Lower leg skin (tissue), 3 donors: ENCODE results near the gene PDS5B.

Source experiments
- POLR2A ChIP-seq, 2 donors: fragments of 450-650 bp; IDR thresholded peaks; one replicate each; pipeline ENCODE4 v1.6.1; 2016 to 2017; ENCODE audit warnings: antibody characterized with exemption in 2 of 2, mild to moderate bottlenecking in 1 of 2, moderate library complexity in 1 of 2
- TF ChIP-seq, protein P1 (sequence below), 3 donors: fragments of 450-650 bp; IDR thresholded peaks; one replicate each; pipeline ENCODE4 v1.5.1; 2016; ENCODE audit warnings: antibody characterized with exemption in 3 of 3, mild to moderate bottlenecking in 3 of 3, moderate library complexity in 2 of 3

DNA sequence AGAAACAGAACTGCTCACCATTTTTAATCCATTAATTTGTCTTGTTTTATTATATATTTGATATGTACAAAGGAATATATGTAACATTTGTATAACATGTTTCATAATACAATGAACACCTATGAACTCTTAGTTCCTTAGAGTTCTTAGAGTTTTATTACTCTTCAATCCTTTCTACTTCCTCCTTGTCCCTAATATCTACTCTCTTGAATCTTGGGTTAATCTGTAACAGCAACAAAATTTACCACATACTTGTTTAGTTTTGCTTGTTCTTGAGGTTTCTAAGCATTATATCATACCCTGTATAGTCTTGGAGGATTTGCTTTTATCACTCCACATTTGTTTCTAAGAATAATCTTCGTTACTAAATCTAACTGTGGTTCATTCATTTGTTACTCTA is 151.4 kb downstream of the PDS5B start:
- no peak for TF ChIP-seq POLR2A (IDR thresholded peaks at IDR 0.05)
- TF ChIP-seq, protein P1, sequence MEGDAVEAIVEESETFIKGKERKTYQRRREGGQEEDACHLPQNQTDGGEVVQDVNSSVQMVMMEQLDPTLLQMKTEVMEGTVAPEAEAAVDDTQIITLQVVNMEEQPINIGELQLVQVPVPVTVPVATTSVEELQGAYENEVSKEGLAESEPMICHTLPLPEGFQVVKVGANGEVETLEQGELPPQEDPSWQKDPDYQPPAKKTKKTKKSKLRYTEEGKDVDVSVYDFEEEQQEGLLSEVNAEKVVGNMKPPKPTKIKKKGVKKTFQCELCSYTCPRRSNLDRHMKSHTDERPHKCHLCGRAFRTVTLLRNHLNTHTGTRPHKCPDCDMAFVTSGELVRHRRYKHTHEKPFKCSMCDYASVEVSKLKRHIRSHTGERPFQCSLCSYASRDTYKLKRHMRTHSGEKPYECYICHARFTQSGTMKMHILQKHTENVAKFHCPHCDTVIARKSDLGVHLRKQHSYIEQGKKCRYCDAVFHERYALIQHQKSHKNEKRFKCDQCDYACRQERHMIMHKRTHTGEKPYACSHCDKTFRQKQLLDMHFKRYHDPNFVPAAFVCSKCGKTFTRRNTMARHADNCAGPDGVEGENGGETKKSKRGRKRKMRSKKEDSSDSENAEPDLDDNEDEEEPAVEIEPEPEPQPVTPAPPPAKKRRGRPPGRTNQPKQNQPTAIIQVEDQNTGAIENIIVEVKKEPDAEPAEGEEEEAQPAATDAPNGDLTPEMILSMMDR (IDR thresholded peaks at IDR 0.05) = no peak
